MM.1S (cell line): ENCODE measurements around the gene ZIC5.

Source experiments
- EZH2 ChIP-seq: fragments of 300-600 bp; sonication (generic); optimal IDR thresholded peaks from 2 replicates; pipeline ENCODE3; 2017; ENCODE audit warnings: low read depth, mild to moderate bottlenecking, antibody characterized with exemption, low read length, mixed read lengths
- TF ChIP-seq, protein P1 (sequence below): fragments of 300-600 bp; sonication (generic); IDR thresholded peaks from 2 replicates; pipeline ENCODE4 v1.5.1; 2016; ENCODE audit warnings: antibody characterized with exemption, low read length, mixed read lengths

DNA sequence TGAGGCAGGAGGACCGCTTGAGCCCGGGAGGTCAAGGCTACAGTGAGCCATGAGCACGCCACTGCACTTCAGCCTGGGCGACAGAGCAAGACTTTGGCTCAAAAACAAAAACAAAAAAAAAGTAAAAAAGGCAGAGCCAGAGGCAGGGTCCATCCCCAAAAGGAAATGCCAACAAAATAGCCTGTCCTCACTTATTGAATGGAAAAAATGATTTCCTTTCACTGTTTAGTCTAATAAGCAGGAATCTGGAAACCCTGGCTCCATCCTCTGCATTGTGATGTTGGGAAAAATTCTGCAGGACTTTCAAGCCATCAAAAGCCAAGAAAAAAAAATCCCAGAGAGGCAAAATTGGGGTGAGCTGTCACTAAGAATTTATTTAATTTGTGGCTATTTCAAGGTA lies 23.2 kb downstream of the ZIC5 start:
- TF ChIP-seq, protein P1, sequence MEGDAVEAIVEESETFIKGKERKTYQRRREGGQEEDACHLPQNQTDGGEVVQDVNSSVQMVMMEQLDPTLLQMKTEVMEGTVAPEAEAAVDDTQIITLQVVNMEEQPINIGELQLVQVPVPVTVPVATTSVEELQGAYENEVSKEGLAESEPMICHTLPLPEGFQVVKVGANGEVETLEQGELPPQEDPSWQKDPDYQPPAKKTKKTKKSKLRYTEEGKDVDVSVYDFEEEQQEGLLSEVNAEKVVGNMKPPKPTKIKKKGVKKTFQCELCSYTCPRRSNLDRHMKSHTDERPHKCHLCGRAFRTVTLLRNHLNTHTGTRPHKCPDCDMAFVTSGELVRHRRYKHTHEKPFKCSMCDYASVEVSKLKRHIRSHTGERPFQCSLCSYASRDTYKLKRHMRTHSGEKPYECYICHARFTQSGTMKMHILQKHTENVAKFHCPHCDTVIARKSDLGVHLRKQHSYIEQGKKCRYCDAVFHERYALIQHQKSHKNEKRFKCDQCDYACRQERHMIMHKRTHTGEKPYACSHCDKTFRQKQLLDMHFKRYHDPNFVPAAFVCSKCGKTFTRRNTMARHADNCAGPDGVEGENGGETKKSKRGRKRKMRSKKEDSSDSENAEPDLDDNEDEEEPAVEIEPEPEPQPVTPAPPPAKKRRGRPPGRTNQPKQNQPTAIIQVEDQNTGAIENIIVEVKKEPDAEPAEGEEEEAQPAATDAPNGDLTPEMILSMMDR = no peak
- TF ChIP-seq EZH2 = no peak
